Type B pancreatic cell (in vitro differentiated cells): ENCODE measurements around the gene ZPLD1. TPM values are rescaled to one million over a fixed set of nuclear protein-coding genes. Genes with fewer than 3 reads are reported as not detected.

Experiments used
- DNase-seq: peaks from one replicate; pipeline ENCODE4 v3.0.0; 2021; ENCODE audit warnings: mixed read lengths; ENCODE audit not compliant: unreplicated experiment; ENCODE audit errors: extremely low spot score
- H3K27ac Mint-ChIP-seq: 2 replicates; pipeline ENCODE4 v1.8.0; 2021; ENCODE audit warnings: mild to moderate bottlenecking, mixed read lengths
- H3K27me3 Mint-ChIP-seq: 2 replicates; pipeline ENCODE4 v1.8.0; 2021; ENCODE audit warnings: mixed read lengths
- H3K36me3 Mint-ChIP-seq: 2 replicates; pipeline ENCODE4 v1.8.0; 2021; ENCODE audit warnings: mixed read lengths
- H3K4me1 Mint-ChIP-seq: one replicate; pipeline ENCODE4 v1.8.0; 2021; ENCODE audit warnings: mixed read lengths; ENCODE audit not compliant: unreplicated experiment
- H3K4me3 Mint-ChIP-seq: 2 replicates; pipeline ENCODE4 v1.8.0; 2021; ENCODE audit warnings: mild to moderate bottlenecking, mixed read lengths
- H3K9me3 Mint-ChIP-seq: 2 replicates; pipeline ENCODE4 v1.8.0; 2021; ENCODE audit warnings: mixed read lengths
- long read RNA-seq: library from polyadenylated mRNA; unstranded; transcript quantifications from one replicate; pipeline ENCODE4 v2.0.0, GENCODE V29; 2020
- total RNA-seq: library from RNA; stranded (reverse); gene quantifications from 2 replicates; pipeline ENCODE4 v1.2.1, GENCODE V29; 2021; ENCODE audit warnings: low replicate concordance
- TF ChIP-seq, protein P1 (sequence below): fragments of 200-600 bp; sonication (generic); conservative IDR thresholded peaks from 2 replicates; pipeline ENCODE4 v1.5.0; 2021; ENCODE audit warnings: antibody characterized with exemption, mild to moderate bottlenecking

ZPLD1 gene
- total RNA-seq = 1.5 and 10.0 TPM in 2 replicates
- long read RNA-seq, partial matches to known transcripts = 26 of 54 reads
- long read RNA-seq, other reads (novel, unspliced or antisense) = 28 of 54 reads

DNA sequence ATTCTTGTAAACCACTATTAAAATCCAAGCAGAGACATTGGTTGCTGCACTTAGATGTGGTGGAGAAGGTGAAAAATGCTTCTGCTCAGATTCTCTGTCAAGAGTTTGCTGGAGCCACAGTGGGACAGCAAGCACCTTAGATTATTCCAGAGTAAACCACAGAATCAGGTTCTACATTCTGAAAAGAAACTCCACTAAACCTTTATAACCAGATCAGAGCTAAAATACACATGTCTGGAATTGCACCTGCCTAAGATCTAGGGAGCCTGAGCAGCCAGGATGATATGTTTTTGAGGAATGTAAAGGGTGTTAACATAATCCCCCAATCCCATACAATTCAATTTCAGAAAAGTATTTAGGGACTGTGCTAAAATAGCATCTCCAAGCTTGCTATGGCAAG lies at the start of gene ZPLD1:
Gene ZPLD1, plus strand, starts transcription at position 301 of the 400 bp plus-strand sequence. CDS start 3,473 bp downstream, outside the sequence.
- TF ChIP-seq, protein P1, sequence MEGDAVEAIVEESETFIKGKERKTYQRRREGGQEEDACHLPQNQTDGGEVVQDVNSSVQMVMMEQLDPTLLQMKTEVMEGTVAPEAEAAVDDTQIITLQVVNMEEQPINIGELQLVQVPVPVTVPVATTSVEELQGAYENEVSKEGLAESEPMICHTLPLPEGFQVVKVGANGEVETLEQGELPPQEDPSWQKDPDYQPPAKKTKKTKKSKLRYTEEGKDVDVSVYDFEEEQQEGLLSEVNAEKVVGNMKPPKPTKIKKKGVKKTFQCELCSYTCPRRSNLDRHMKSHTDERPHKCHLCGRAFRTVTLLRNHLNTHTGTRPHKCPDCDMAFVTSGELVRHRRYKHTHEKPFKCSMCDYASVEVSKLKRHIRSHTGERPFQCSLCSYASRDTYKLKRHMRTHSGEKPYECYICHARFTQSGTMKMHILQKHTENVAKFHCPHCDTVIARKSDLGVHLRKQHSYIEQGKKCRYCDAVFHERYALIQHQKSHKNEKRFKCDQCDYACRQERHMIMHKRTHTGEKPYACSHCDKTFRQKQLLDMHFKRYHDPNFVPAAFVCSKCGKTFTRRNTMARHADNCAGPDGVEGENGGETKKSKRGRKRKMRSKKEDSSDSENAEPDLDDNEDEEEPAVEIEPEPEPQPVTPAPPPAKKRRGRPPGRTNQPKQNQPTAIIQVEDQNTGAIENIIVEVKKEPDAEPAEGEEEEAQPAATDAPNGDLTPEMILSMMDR = no peak
- no peak for DNase-seq
- H3K4me1 Mint-ChIP-seq = no peaks in the 10 kb centered on the region
- H3K27me3 Mint-ChIP-seq = no peaks in the 10 kb centered on the region
- H3K36me3 Mint-ChIP-seq = no peaks in the 10 kb centered on the region
- no peaks in the 10 kb centered on the region for H3K9me3 Mint-ChIP-seq
- no peak within 1 kb of the TSS for H3K27ac Mint-ChIP-seq
- no peak within 1 kb of the TSS for H3K4me3 Mint-ChIP-seq

DNA sequence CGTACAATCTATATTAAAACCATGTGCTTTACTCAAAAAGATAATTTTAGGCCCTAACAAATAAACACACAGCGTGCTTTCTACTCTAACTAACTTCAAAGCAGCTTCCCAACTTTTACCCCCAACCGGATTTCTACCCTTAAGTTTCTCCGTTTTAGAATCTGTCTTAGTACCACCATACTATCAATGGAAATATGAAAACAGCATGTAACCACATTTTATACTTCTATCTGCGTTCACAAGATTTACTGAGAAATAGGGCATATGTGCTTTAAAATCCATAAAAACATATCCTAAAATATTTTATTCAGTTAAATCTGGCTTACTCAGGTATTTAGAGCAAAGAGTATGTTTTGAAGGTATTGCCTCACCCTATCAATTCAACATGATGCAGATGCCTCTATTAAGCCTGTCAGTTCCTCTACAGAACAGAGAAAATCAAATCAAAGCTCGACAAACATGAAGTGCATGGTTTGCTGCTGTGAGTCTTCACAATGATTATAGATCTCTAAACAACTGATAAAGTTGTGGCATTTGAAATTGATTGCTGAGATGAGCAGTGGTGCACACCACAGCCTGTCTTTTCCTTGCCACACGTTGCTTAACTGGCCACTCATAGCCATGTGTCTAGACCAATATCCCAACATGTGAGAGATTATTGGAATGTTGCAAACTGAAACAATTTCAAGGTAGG lies 44.5 kb upstream of the ZPLD1 start:
- Mint-ChIP-seq H3K27ac (no peak overlapping the region), H3K9me3 (no peaks in the 10 kb centered on the region), H3K27me3 (no peaks in the 10 kb centered on the region), H3K4me3 (no peak overlapping the region), H3K36me3 (no peaks in the 10 kb centered on the region), H3K4me1 (no peaks in the 10 kb centered on the region)
- TF ChIP-seq, protein P1 = no peak
- DNase-seq = no peak

DNA sequence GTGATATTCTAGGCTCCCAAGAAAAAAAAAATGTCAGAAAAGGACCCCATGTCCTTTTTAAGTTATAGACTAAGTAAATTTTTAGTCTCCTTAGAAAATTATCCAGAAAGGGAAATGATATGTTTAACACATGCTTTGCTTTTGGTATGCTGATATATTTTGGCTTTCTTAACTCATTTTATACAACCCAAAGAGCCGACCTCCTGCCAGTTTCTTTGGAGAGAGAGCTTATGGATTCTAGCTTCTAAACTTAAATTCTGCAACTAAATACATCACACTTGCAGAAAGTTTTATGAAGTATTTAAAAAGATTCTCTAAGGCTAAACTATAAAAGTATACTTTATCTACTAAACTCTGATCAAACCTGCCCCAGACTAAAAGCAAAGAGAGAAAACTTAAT lies 43.9 kb upstream of the ZPLD1 start:
- no peak overlapping the region for H3K4me3 Mint-ChIP-seq
- H3K9me3 Mint-ChIP-seq = no peaks in the 10 kb centered on the region

DNA sequence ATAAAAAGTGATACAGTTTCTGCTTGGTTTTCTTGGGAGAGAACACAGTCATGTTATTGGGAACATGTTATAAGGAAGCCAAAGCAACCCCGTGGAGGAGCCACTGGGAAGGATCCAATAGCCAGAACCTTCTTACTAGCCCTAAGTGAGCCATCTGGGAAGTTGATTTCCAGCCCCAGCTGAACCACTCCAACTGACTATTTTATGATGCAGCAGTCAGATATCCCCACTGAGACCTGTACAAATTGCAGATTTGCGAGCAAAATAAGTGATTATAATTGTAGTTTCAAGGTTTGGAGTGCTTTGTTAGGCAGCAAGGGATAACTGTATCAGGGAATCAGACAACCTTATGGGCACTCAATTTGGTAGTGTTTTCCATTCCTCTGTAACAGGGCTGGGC lies 43.3 kb upstream of the ZPLD1 start:
- no peak overlapping the region for H3K27ac Mint-ChIP-seq
- DNase-seq = no peak
- H3K9me3 Mint-ChIP-seq = no peaks in the 10 kb centered on the region
- no peaks in the 10 kb centered on the region for H3K36me3 Mint-ChIP-seq
- H3K4me3 Mint-ChIP-seq = no peak overlapping the region
- TF ChIP-seq, protein P1 = no peak
- H3K4me1 Mint-ChIP-seq = no peaks in the 10 kb centered on the region
- H3K27me3 Mint-ChIP-seq = no peaks in the 10 kb centered on the region

More for the DNA sequence above, 43.9 kb upstream of the ZPLD1 start:
- DNase-seq = no peak
- Mint-ChIP-seq H3K4me1 (no peaks in the 10 kb centered on the region), H3K27me3 (no peaks in the 10 kb centered on the region), H3K36me3 (no peaks in the 10 kb centered on the region), H3K27ac (no peak overlapping the region)
- TF ChIP-seq, protein P1 = no peak

DNA sequence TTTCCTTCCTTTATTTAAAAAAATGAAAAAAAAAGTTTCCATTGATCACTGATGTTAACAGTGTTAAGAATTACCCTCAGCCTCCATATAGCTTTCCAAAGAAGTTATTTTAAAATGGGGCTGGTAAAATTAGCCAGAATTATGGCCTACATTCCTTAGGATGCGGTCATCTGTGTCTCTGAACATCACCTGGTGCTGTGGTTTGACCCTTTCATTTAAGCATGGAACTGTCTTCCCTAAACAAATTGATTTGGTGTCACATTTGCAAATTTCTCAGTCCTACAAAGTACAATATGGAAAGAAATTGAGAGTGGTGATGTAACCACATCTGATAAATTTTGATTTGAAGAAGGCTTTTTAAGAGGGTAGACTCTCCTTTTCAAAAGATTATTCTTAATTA lies 40.3 kb upstream of the ZPLD1 start:
- H3K9me3 Mint-ChIP-seq = no peaks in the 10 kb centered on the region
- no peak for DNase-seq

More for the DNA sequence above, 40.3 kb upstream of the ZPLD1 start:
- H3K4me1 Mint-ChIP-seq = no peaks in the 10 kb centered on the region
- no peak overlapping the region for H3K27ac Mint-ChIP-seq
- TF ChIP-seq, protein P1 = no peak
- H3K4me3 Mint-ChIP-seq = no peak overlapping the region
- no peaks in the 10 kb centered on the region for H3K27me3 Mint-ChIP-seq
- H3K36me3 Mint-ChIP-seq = no peaks in the 10 kb centered on the region
